Keratinocyte (primary cell): ENCODE data around the gene DOCK7. TPM values are rescaled to one million over a fixed set of nuclear protein-coding genes. Genes with fewer than 3 reads are reported as not detected.

Experiments
- DNase-seq: peaks from one replicate; pipeline ENCODE4 v3.0.0-alpha.2; 2011; ENCODE audit warnings: low read depth, missing footprints, low spot score
- FAIRE-seq: peaks from 2 replicates; lab custom pipeline; 2011; peaks lifted over from hg19 to GRCh38; lab: Jason Lieb, UNC
- H2AFZ ChIP-seq: 2 replicates; pipeline ENCODE4 v1.6.0; 2012; ENCODE audit warnings: low read length, control low read depth, inconsistent platforms; ENCODE audit not compliant: control insufficient read depth
- H3K27ac ChIP-seq: 2 replicates; pipeline ENCODE4 v1.5.1; 2011; ENCODE audit warnings: low read length; ENCODE audit not compliant: control insufficient read depth, insufficient read depth
- H3K27me3 ChIP-seq: 3 replicates; pipeline ENCODE4 v1.6.0; 2011; ENCODE audit warnings: low read length; ENCODE audit not compliant: control insufficient read depth, insufficient read depth; ENCODE audit errors: extremely low read depth
- H3K36me3 ChIP-seq, 2 experiments: 2 replicates in 1 of 2; 3 replicates in 1 of 2; pipeline ENCODE4 v1.5.1; 2011; ENCODE audit warnings: low read length in 2 of 2, mild to moderate bottlenecking in 1 of 2; ENCODE audit not compliant: control insufficient read depth in 2 of 2, insufficient read depth in 2 of 2; ENCODE audit errors: extremely low read depth in 1 of 2
- H3K4me1 ChIP-seq: 3 replicates; pipeline ENCODE4 v1.5.1; 2011; ENCODE audit warnings: low read length; ENCODE audit not compliant: control insufficient read depth, insufficient read depth; ENCODE audit errors: extremely low read depth
- H3K4me2 ChIP-seq: 3 replicates; pipeline ENCODE4 v1.6.0; 2011; ENCODE audit warnings: low read depth, low read length; ENCODE audit not compliant: control insufficient read depth, insufficient read depth; ENCODE audit errors: extremely low read depth
- H3K4me3 ChIP-seq, 3 experiments: fragments of 200-600 bp in 1 of 3; sonication (generic) in 1 of 3; 2 replicates in 2 of 3; 3 replicates in 1 of 3; pipeline ENCODE4 v1.5.1; 2011 to 2016; ENCODE audit warnings: low read length in 3 of 3, mild to moderate bottlenecking in 3 of 3, control low read depth in 2 of 3, inconsistent platforms in 1 of 3, low read depth in 1 of 3, mixed read lengths in 1 of 3, mixed run types in 1 of 3, moderate library complexity in 1 of 3; ENCODE audit not compliant: control insufficient read depth in 2 of 3, insufficient read depth in 2 of 3; ENCODE audit errors: extremely low read depth in 1 of 3
- H3K79me2 ChIP-seq: 2 replicates; pipeline ENCODE4 v1.6.0; 2012; ENCODE audit warnings: low read length; ENCODE audit not compliant: control insufficient read depth, insufficient read depth
- H3K9ac ChIP-seq: 3 replicates; pipeline ENCODE4 v1.6.0; 2011; ENCODE audit warnings: low read length; ENCODE audit not compliant: control insufficient read depth, insufficient read depth; ENCODE audit errors: extremely low read depth
- H3K9me1 ChIP-seq: 3 replicates; pipeline ENCODE4 v1.6.0; 2011; ENCODE audit warnings: low read length; ENCODE audit not compliant: control insufficient read depth, insufficient read depth; ENCODE audit errors: extremely low read depth
- H3K9me3 ChIP-seq: 2 replicates; pipeline ENCODE4 v1.5.1; 2012; ENCODE audit warnings: low read depth, low read length; ENCODE audit not compliant: control insufficient read depth
- H4K20me1 ChIP-seq: 3 replicates; pipeline ENCODE4 v1.6.0; 2011; ENCODE audit warnings: low read length; ENCODE audit not compliant: control insufficient read depth, insufficient read depth; ENCODE audit errors: extremely low read depth
- CTCF ChIP-seq, 3 experiments: IDR thresholded peaks in 1 of 3; conservative IDR thresholded peaks in 1 of 3; optimal IDR thresholded peaks in 1 of 3; 2 replicates in 2 of 3; 3 replicates in 1 of 3; pipeline versions ENCODE3 to v1.5.1; 2011; ENCODE audit warnings: low read length in 3 of 3, mild to moderate bottlenecking in 3 of 3, moderate library complexity in 2 of 3, control low read depth in 1 of 3, inconsistent platforms in 1 of 3; ENCODE audit not compliant: insufficient read depth in 2 of 3; ENCODE audit errors: extremely low read depth in 1 of 3
- EZH2 ChIP-seq: IDR thresholded peaks from one replicate; pipeline ENCODE4 v1.6.1; 2012; ENCODE audit warnings: inconsistent platforms, mild to moderate bottlenecking, low read length, moderate library complexity
- dilution Hi-C: fragments of 300-500 bp; cut with MboI; formaldehyde crosslinking; loops from one replicate; pipeline ENCODE4 v1.7.0; 2020; ENCODE audit warnings: low sequenced_read_pairs; ENCODE audit not compliant: extremely low pct_ligation_motif_present
- polyA plus RNA-seq, 5 experiments: library from polyadenylated mRNA; depleted of rRNA in 3 of 5; stranded (reverse) in 3 of 5; stranded (forward) in 1 of 5; unstranded in 1 of 5; fragments of >200 nt; gene quantifications; 1 replicate in 1 of 5; 2 replicates in 3 of 5; 3 replicates in 1 of 5; pipeline versions ENCODE4 v1.2.1 to v1.2.3, GENCODE V29; 2011 to 2012; ENCODE audit warnings: missing spikeins in 2 of 5, low read depth in 1 of 5, low replicate concordance in 1 of 5

Gene DOCK7
- polyA plus RNA-seq, 1 donor (not counting 4 experiments of a cell fraction or from before 2014, with no cell fraction given): 66.9 TPM

- Histone ChIP-seq H3K27me3 (no peaks in the 10 kb centered on the region), H3K36me3 (peaks cover 3 to 4% of the 10 kb centered on the region in 2 experiments), H2AFZ (no peak overlapping the region), H3K79me2 (no peaks in the 10 kb centered on the region), H3K9ac (no peak overlapping the region), H3K4me1 (no peaks in the 10 kb centered on the region), H4K20me1 (no peaks in the 10 kb centered on the region), H3K9me3 (no peaks in the 10 kb centered on the region), H3K4me2 (no peak overlapping the region), H3K27ac (no peak overlapping the region), H3K4me3 (no peak overlapping the region), H3K9me1 (no peaks in the 10 kb centered on the region)
- DNase-seq (no peak), FAIRE-seq (no peak)
- dilution Hi-C loops: no loop called here
- TF ChIP-seq EZH2 (no peak), CTCF (optimal IDR thresholded peaks at IDR 0.05 in 1 of 3, IDR thresholded peaks at IDR 0.05 in 1 of 3, conservative IDR thresholded peaks at IDR 0.05 in 1 of 3; ENCODE audit: extremely low read depth in 1 of 3, insufficient read depth in 2 of 3, low read length in 3 of 3) (no peak)
Measured at GRCh38 chr1:62500210-62500609, 188.0 kb downstream of the DOCK7 start.

- dilution Hi-C loops: no loop called here
Measured at GRCh38 chr1:62494137-62494536, 194.0 kb downstream of the DOCK7 start.

More at GRCh38 chr1:62494137-62494536, 194.0 kb downstream of the DOCK7 start:
- no peak for FAIRE-seq
- no peak for DNase-seq
- H3K27ac ChIP-seq: no peak overlapping the region
- H2AFZ ChIP-seq: no peak overlapping the region
- H3K4me1 ChIP-seq: peaks cover 4% of the 10 kb centered on the region
- no peaks in the 10 kb centered on the region for H3K27me3 ChIP-seq
- H3K4me3 ChIP-seq: no peak overlapping the region
- no peaks in the 10 kb centered on the region for H3K79me2 ChIP-seq
- peaks cover 3 to 6% of the 10 kb centered on the region in 2 experiments for H3K36me3 ChIP-seq
- H3K4me2 ChIP-seq: no peak overlapping the region
- H3K9ac ChIP-seq: no peak overlapping the region
- no peaks in the 10 kb centered on the region for H3K9me3 ChIP-seq
- no peak for TF ChIP-seq EZH2
- no peak for TF ChIP-seq CTCF (optimal IDR thresholded peaks at IDR 0.05 in 1 of 3, IDR thresholded peaks at IDR 0.05 in 1 of 3, conservative IDR thresholded peaks at IDR 0.05 in 1 of 3; ENCODE audit: extremely low read depth in 1 of 3, insufficient read depth in 2 of 3, low read length in 3 of 3)
- no peaks in the 10 kb centered on the region for H4K20me1 ChIP-seq
- H3K9me1 ChIP-seq: no peaks in the 10 kb centered on the region
